ENCODE measurements around the gene CRTAP. TPM values are rescaled to one million over a fixed set of nuclear protein-coding genes. Genes with fewer than 3 reads are reported as not detected.
A peak's percentile ranks its signal among the peaks of the same experiment; 100 is the strongest.
"Not testable (repeated sequence)": the region's sequence is repeated elsewhere in the genome, so short reads cannot be mapped to it uniquely, and the experiment has no call there.

CRTAP gene
- total and polyA plus RNA-seq, 3 experiments from 2014 or later, result 49.5 to 84.0 (median 50.3) TPM

DNA sequence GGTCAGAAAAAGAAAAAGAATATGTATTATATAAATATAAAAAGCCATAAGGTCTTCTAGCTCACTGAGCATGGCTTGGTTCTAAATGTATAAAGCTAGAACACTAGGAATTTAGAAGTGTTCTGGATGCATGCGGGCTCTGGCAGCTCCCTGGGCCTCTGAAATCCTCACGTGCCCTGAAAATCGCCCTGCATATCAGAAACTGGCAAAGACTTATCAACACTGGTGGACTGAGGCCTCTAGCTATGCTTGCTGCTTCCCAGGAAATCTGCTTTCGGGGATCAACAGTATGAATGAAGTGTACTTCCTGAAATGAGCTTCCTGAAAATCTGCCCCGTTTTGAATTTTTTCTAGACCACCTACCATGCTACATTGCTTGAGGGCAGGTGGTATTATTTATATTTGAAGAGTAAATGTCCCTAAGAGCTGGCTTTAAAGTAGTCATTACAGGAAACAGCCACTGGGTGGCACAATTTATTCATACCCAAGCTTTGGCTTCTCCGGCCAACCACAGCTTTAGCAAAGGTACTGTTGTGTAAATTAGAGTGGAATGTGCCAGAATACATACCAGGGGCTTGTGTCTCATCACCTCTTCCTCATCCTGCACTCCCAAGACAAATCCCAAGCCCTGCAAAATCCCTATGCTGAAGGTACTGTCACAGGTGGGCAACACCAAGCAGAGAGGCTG is 17.7 kb downstream of the CRTAP start:
- Histone ChIP-seq H3K36me3 (ENCODE audit: insufficient read depth, low read length) (peaks cover 13% of the 10 kb centered on the region), H3K4me1 (ENCODE audit: insufficient read depth, low read length) (no peaks in the 10 kb centered on the region), H3K4me3 (ENCODE audit: low read length) (no peak overlapping the region), H3K27me3 (ENCODE audit: insufficient read depth, low read length, poor library complexity, severe bottlenecking) (no peaks in the 10 kb centered on the region), H3K27ac (ENCODE audit: low read depth, low read length) (no peak overlapping the region), H3K9me3 (ENCODE audit: low read length) (no peaks in the 10 kb centered on the region)
- CTCF ChIA-PET, result interaction anchor here (0.8 to 3.8 kb wide), 22 partner anchors 9 to 662 kb away, joined by 3 to 31 read pairs (median 4); partner anchors contain the start of gene CRTAP
- peak in 2 of 5 donors; percentile 19 to 22 for DNase-seq
- peak overlapping the region in 2 of 8 donors; percentile 10 to 15 for H3K27ac Mint-ChIP-seq
- H3K4me3 Mint-ChIP-seq, result no peak overlapping the region
- POLR2A ChIA-PET, result interaction anchor here (0.9 kb wide), 1 partner anchor 241 kb away, joined by 3 read pairs; no protein-coding TSS in a partner anchor
- H3K4me1 Mint-ChIP-seq, result peaks cover 2 to 6% (median 5%) of the 10 kb centered on the region in 3 donors
- H3K36me3 Mint-ChIP-seq, result peaks cover 6 to 69% (median 21%) of the 10 kb centered on the region in 3 donors
- peaks cover 0 to 1% of the 10 kb centered on the region in 2 donors for H3K27me3 Mint-ChIP-seq
- H3K9me3 Mint-ChIP-seq, result no peaks in the 10 kb centered on the region

DNA sequence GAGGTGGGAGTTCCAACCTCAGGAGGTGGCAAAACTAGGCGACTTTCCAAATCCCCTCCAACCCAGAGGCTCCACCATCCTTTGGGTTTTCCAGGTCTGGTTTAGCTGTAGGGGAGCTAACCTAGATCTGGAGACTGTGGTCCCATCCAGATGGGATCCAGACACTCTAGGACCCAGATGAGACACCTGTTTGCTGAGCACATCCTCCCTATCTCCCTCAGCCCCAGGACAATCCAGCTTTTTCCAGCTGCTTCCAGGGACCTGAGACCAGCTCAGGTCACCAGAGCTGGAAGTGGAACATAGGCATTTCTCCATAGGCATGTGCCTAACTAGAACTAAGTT is 18.2 kb downstream of the CRTAP start:
- DNase-seq, result no peak
- ChIA-PET CTCF (interaction anchor here (1.0 to 3.8 kb wide), 20 partner anchors 9 to 661 kb away, joined by 3 to 31 read pairs (median 6); partner anchors contain the start of gene CRTAP), POLR2A (interaction anchor here (0.9 kb wide), 1 partner anchor 241 kb away, joined by 3 read pairs; no protein-coding TSS in a partner anchor)
- Histone ChIP-seq H3K27ac (ENCODE audit: low read depth, low read length) (no peak overlapping the region), H3K4me3 (ENCODE audit: low read length) (no peak overlapping the region), H3K4me1 (ENCODE audit: insufficient read depth, low read length) (no peaks in the 10 kb centered on the region), H3K36me3 (ENCODE audit: insufficient read depth, low read length) (peaks cover 13% of the 10 kb centered on the region), H3K27me3 (ENCODE audit: insufficient read depth, low read length, poor library complexity, severe bottlenecking) (no peaks in the 10 kb centered on the region), H3K9me3 (ENCODE audit: low read length) (no peaks in the 10 kb centered on the region)
- peaks cover 6 to 70% (median 23%) of the 10 kb centered on the region in 3 donors for H3K36me3 Mint-ChIP-seq
- H3K27ac Mint-ChIP-seq, result no peak overlapping the region
- peaks cover 0 to 3% of the 10 kb centered on the region in 2 donors for H3K27me3 Mint-ChIP-seq
- H3K4me1 Mint-ChIP-seq, result peaks cover 2 to 6% (median 5%) of the 10 kb centered on the region in 3 donors
- no peaks in the 10 kb centered on the region for H3K9me3 Mint-ChIP-seq
- H3K4me3 Mint-ChIP-seq, result no peak overlapping the region

DNA sequence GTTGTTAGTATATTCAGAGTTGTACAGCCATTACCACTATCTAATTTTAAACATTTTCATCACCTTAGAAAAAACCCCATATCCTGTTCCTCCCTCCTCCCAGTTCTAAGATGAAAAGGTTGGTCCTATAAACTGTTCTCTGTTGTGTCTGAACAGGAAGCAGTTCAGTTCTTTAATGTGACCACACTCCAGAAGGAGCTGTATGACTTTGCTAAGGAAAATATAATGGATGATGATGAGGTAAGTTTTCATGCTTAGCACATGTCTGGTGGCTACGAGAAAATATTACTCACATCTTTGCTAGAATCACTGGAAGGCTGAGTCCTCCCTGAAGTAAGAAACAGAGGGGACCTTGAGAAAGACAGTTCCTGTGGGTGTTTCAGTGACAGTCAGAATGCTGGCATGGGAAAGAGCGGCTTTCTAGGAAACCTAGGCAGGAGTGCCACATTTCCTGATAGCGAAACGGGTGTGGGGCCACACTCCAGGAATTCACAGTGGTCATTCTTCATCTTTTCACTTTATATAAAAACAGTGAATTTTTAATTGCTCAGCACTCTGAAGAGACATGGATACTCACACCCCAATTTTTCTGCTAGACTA is 20.3 kb downstream of the CRTAP start:
- no peaks in the 10 kb centered on the region for H3K9me3 Mint-ChIP-seq
- no peaks in the 10 kb centered on the region for H3K9me3 ChIP-seq (ENCODE audit: low read length)
- peaks cover 6 to 74% (median 25%) of the 10 kb centered on the region in 3 donors for H3K36me3 Mint-ChIP-seq
- H3K27ac Mint-ChIP-seq, result peak overlapping the region in 1 of 8 donors; percentile 13
- peaks cover 0 to 3% of the 10 kb centered on the region in 2 donors for H3K27me3 Mint-ChIP-seq
- DNase-seq, result no peak
- H3K4me1 Mint-ChIP-seq, result peaks cover 2 to 6% (median 5%) of the 10 kb centered on the region in 3 donors
- POLR2A ChIA-PET, result no interaction called here
- no peaks in the 10 kb centered on the region for H3K4me1 ChIP-seq (ENCODE audit: insufficient read depth, low read length)
- no peaks in the 10 kb centered on the region for H3K27me3 ChIP-seq (ENCODE audit: insufficient read depth, low read length, poor library complexity, severe bottlenecking)
- no peak overlapping the region for H3K4me3 ChIP-seq (ENCODE audit: low read length)
- CTCF ChIA-PET, result no interaction called here
- H3K4me3 Mint-ChIP-seq, result no peak overlapping the region
- H3K36me3 ChIP-seq (ENCODE audit: insufficient read depth, low read length), result peaks cover 13% of the 10 kb centered on the region
- no peak overlapping the region for H3K27ac ChIP-seq (ENCODE audit: low read depth, low read length)

DNA sequence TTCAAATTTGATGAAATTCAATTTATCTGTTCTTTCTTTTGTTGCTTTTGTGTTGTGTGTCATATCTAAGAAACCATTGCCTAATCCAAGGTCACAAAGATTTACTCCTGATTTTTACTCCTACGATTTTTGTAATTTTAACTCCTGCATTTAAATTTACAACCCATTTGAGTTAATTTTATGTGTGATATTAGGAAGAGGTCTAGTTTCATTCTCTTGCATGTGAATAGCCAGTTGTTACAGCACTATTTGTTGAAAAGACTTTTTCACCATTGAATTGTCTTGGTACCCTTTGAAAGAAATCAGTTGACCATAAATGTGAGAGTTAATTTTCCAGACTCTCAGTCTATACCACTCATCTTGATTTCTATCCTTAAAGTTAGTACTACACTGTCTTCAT is 23.9 kb downstream of the CRTAP start:
- Mint-ChIP-seq H3K4me3 (no peak overlapping the region), H3K36me3 (peaks cover 7 to 79% (median 34%) of the 10 kb centered on the region in 3 donors), H3K27me3 (peaks cover 0 to 3% of the 10 kb centered on the region in 2 donors), H3K9me3 (no peaks in the 10 kb centered on the region), H3K4me1 (peaks cover 0 to 8% (median 5%) of the 10 kb centered on the region in 3 donors), H3K27ac (peak overlapping the region in 1 of 8 donors; percentile 67)
- ChIA-PET CTCF (no interaction called here), POLR2A (no interaction called here)
- H3K27ac ChIP-seq (ENCODE audit: low read depth, low read length), result no peak overlapping the region
- H3K36me3 ChIP-seq (ENCODE audit: insufficient read depth, low read length), result peaks cover 8% of the 10 kb centered on the region
- no peaks in the 10 kb centered on the region for H3K4me1 ChIP-seq (ENCODE audit: insufficient read depth, low read length)
- H3K4me3 ChIP-seq (ENCODE audit: low read length), result no peak overlapping the region
- H3K9me3 ChIP-seq (ENCODE audit: low read length), result no peaks in the 10 kb centered on the region
- no peak for DNase-seq
- H3K27me3 ChIP-seq (ENCODE audit: insufficient read depth, low read length, poor library complexity, severe bottlenecking), result no peaks in the 10 kb centered on the region

DNA sequence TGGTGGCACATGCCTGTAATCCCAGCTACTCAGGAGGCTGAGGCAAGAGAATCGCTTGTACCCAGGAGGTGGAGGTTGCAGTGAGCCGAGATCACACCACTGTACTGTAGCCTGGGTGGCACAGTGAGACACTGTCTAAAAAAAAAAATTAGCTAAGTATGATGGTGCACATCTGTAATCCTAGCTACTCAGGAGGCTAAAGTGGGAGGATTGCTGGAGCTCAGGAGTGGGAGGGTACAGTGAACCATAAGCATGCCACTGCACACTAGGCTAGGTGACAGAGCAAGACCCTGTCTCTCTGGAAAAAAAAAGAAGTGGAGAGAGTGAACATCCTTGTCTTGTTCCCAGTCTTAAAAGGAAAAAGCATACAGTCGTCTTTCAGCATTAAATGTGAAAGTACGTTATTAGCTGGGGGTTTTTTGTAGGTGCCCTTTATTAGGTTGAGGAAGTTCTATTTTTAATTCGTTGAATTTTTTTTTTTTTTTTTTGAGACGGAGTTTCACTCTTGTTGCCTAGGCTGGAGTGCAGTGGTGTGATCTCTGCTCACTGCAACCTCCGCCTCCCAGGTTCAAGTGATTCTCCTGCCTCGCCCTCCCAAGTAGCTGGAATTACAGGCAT is 25.3 kb downstream of the CRTAP start:
- H3K4me1 ChIP-seq (ENCODE audit: insufficient read depth, low read length); H3K4me3 Mint-ChIP-seq; H3K9me3 ChIP-seq (ENCODE audit: low read length); H3K27me3 Mint-ChIP-seq; DNase-seq; H3K27ac Mint-ChIP-seq; H3K9me3 Mint-ChIP-seq; POLR2A ChIA-PET; H3K27ac ChIP-seq (ENCODE audit: low read depth, low read length); H3K27me3 ChIP-seq (ENCODE audit: insufficient read depth, low read length, poor library complexity, severe bottlenecking); H3K4me3 ChIP-seq (ENCODE audit: low read length); H3K4me1 Mint-ChIP-seq; H3K36me3 ChIP-seq (ENCODE audit: insufficient read depth, low read length): not testable (repeated sequence)
- CTCF ChIA-PET, result interaction anchor here (0.7 kb wide), 1 partner anchor 11 kb away, joined by 3 read pairs; no protein-coding TSS in a partner anchor
- H3K36me3 Mint-ChIP-seq, result peaks cover 13 to 80% (median 36%) of the 10 kb centered on the region in 3 donors

DNA sequence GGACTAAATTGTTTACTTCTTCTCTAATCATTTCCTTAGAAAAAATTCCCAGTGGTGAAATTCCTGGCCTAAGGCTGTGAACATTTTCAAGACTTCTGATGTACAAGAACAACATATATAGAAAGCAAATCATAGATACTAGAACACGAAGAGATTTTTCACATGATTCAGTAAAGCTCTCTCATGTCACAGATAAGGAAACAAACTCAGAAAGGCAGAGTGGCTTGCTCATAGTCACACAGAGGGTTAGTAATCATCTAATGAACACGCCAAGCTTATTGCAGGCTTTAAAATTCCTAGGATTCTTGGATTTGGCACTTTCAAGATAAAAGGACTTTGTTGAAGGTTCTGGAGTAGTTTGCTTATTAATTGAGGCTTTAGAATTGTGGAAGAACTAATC is 26.2 kb downstream of the CRTAP start:
- ChIA-PET POLR2A (no interaction called here), CTCF (interaction anchor here (1.7 kb wide), 1 partner anchor 9 kb away, joined by 8 read pairs; no protein-coding TSS in a partner anchor)
- Histone ChIP-seq H3K4me1 (ENCODE audit: insufficient read depth, low read length) (no peaks in the 10 kb centered on the region), H3K27me3 (ENCODE audit: insufficient read depth, low read length, poor library complexity, severe bottlenecking) (no peaks in the 10 kb centered on the region), H3K36me3 (ENCODE audit: insufficient read depth, low read length) (peaks cover 3% of the 10 kb centered on the region), H3K9me3 (ENCODE audit: low read length) (no peaks in the 10 kb centered on the region), H3K4me3 (ENCODE audit: low read length) (no peak overlapping the region), H3K27ac (ENCODE audit: low read depth, low read length) (no peak overlapping the region)
- Mint-ChIP-seq H3K36me3 (peaks cover 8 to 79% (median 30%) of the 10 kb centered on the region in 3 donors), H3K27me3 (peaks cover 0 to 3% of the 10 kb centered on the region in 2 donors), H3K4me1 (peaks cover 0 to 8% (median 5%) of the 10 kb centered on the region in 3 donors), H3K4me3 (no peak overlapping the region), H3K9me3 (no peaks in the 10 kb centered on the region), H3K27ac (no peak overlapping the region)
- DNase-seq, result no peak

DNA sequence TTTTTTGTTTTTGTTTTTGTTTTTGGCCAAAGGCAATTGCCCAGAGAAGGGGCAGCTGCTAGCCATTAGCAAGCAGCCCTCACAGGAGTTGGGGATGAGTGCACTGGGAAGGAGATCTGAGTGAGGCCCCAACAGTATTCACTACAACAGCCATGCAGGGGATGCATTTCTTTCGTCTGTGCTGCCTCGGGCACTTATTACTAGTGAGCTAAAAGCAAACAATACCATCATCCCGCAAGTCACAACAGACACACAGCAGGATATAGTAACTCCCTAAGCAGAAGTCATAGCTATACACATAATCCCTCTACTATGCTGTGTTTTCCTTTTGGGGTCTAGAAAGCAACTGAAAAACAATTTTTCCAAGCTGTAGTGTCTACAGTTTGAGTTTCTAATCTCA is 27.2 kb downstream of the CRTAP start:
- Histone ChIP-seq H3K4me1 (ENCODE audit: insufficient read depth, low read length) (no peaks in the 10 kb centered on the region), H3K4me3 (ENCODE audit: low read length) (no peak overlapping the region), H3K27me3 (ENCODE audit: insufficient read depth, low read length, poor library complexity, severe bottlenecking) (no peaks in the 10 kb centered on the region), H3K27ac (ENCODE audit: low read depth, low read length) (no peak overlapping the region), H3K36me3 (ENCODE audit: insufficient read depth, low read length) (no peaks in the 10 kb centered on the region), H3K9me3 (ENCODE audit: low read length) (no peaks in the 10 kb centered on the region)
- peaks cover 0 to 3% of the 10 kb centered on the region in 2 donors for H3K27me3 Mint-ChIP-seq
- ChIA-PET POLR2A (no interaction called here), CTCF (interaction anchor here (1.7 kb wide), 1 partner anchor 10 kb away, joined by 8 read pairs; no protein-coding TSS in a partner anchor)
- no peak overlapping the region for H3K27ac Mint-ChIP-seq
- DNase-seq, result no peak
- H3K4me1 Mint-ChIP-seq, result peaks cover 0 to 8% (median 5%) of the 10 kb centered on the region in 3 donors
- peaks cover 7 to 76% (median 27%) of the 10 kb centered on the region in 3 donors for H3K36me3 Mint-ChIP-seq
- no peak overlapping the region for H3K4me3 Mint-ChIP-seq
- H3K9me3 Mint-ChIP-seq, result no peaks in the 10 kb centered on the region

Measured in CD8-positive, alpha-beta memory T cell (primary cell).